ENCODE data around the gene DDIT3. TPM values are rescaled to one million over a fixed set of nuclear protein-coding genes. Genes with fewer than 3 reads are reported as not detected.

The DDIT3 gene
- total and polyA plus RNA-seq, 2 of the 8 experiments (the other 6 are each of a cell fraction or from before 2014, with no cell fraction given) = 4.9 to 5.7 TPM

GRCh38 chr12:57522887-57523705 lies 2.8 kb upstream of the DDIT3 start:
- peak in 1 of 2 experiments; percentile 65 for DNase-seq (ENCODE audit: low read depth in 1 of 2, low spot score in 2 of 2)
- FAIRE-seq = no peak
- Histone ChIP-seq H2BK120ac (replicated peaks; ENCODE audit: low read depth, low read length) (peak overlapping the region; percentile 15), H3K4me3 (ENCODE audit: extremely low read depth in 1 of 4, insufficient read depth in 2 of 4, low read depth in 3 of 4, low read length in 4 of 4) (peak overlapping the region; percentile 58 to 95 (median 83)), H2BK15ac (ENCODE audit: low read length) (no peak overlapping the region), H4K91ac (replicated peaks; ENCODE audit: insufficient read length, low read length) (no peak overlapping the region), H3K4me2 (ENCODE audit: insufficient read depth in 1 of 2, low read depth in 2 of 2, low read length in 2 of 2) (peak overlapping the region; percentile 81 to 91), H2BK5ac (ENCODE audit: low read depth, low read length) (peak overlapping the region; percentile 61; the same call in 1 of the 2 replicates), H3K79me1 (ENCODE audit: low read depth, low read length) (no peaks in the 10 kb centered on the region; the same call in 1 of the 2 replicates), H3K79me2 (ENCODE audit: control insufficient read depth in 1 of 2, insufficient read depth in 2 of 2, low read length in 2 of 2) (peaks cover 0 to 24% of the 10 kb centered on the region in 2 experiments; a peak in 2 of 4 replicates), H3K9ac (replicated peaks in 1 of 4; ENCODE audit: extremely low read depth in 1 of 4, low read depth in 3 of 4, low read length in 3 of 4) (peak overlapping the region in 3 of 4 experiments; percentile 1 to 55 (median 48); a peak in 6 of 7 replicates), H4K8ac (ENCODE audit: extremely low read depth, insufficient read depth, low read length) (peak overlapping the region; percentile 7; the same call in 1 of the 2 replicates), H3K9me3 (ENCODE audit: insufficient read depth in 2 of 2, low read depth in 1 of 2, low read length in 1 of 2) (no peaks in the 10 kb centered on the region), H3K23me2 (ENCODE audit: low read depth, low read length) (peaks cover 19% of the 10 kb centered on the region), H3K23ac (ENCODE audit: insufficient read length) (no peak overlapping the region), H3K56ac (replicated peaks; ENCODE audit: insufficient read length, low read depth, low read length) (peak overlapping the region; percentile 42), H2BK20ac (ENCODE audit: low read length) (no peak overlapping the region), H4K20me1 (replicated peaks in 1 of 2; ENCODE audit: control insufficient read depth in 1 of 2, insufficient read depth in 2 of 2, low read length in 2 of 2) (peaks cover 7 to 18% of the 10 kb centered on the region in 2 experiments), H4K5ac (ENCODE audit: insufficient read length, low read depth, low read length) (peak overlapping the region; percentile 8), H2BK12ac (ENCODE audit: low read depth, low read length) (no peak overlapping the region), H3K27me3 (replicated peaks in 1 of 4; ENCODE audit: control insufficient read depth in 3 of 4, extremely low read depth in 1 of 4, insufficient read depth in 3 of 4, low read length in 3 of 4) (no peaks in the 10 kb centered on the region), H3K4me1 (replicated peaks in 1 of 4; ENCODE audit: control insufficient read depth in 3 of 4, insufficient read depth in 4 of 4, low read length in 3 of 4) (peaks cover 8 to 24% (median 14%) of the 10 kb centered on the region in 4 experiments), H3K27ac (ENCODE audit: low read depth, low read length) (no peak overlapping the region; the same call in 1 of the 2 replicates), H3K36me3 (ENCODE audit: control insufficient read depth in 2 of 4, insufficient read depth in 4 of 4, low read length in 3 of 4) (peaks cover under 1 to 30% (median 4%) of the 10 kb centered on the region in 4 experiments; a peak in 6 of 8 replicates), H2AFZ (ENCODE audit: low read length) (no peak overlapping the region), H2AK5ac (ENCODE audit: low read depth, low read length) (0 out of 2 replicates have a peak overlapping the region, but pooled peaks have one; percentile 2), H3K18ac (ENCODE audit: extremely low read depth, low read length) (peak overlapping the region; percentile 83), H3K4ac (replicated peaks; ENCODE audit: insufficient read length, low read depth, low read length) (peak overlapping the region; percentile 84), H3K14ac (ENCODE audit: insufficient read length) (no peak overlapping the region)
- CTCF ChIA-PET (ENCODE audit: partially characterized antibody) = interaction anchor here (0.9 to 4.8 kb wide), 6 partner anchors 9 to 67 kb away, joined by 3 to 29 read pairs (median 5); partner anchors contain the start of gene INHBE
- POLR2A ChIA-PET (ENCODE audit: partially characterized antibody) = interaction anchor here (0.8 to 4.5 kb wide), 15 partner anchors 9 to 214 kb away, joined by 3 to 26 read pairs (median 6); partner anchors contain the start of genes DCTN2 and INHBE
- 6% methylated on average over 12 of the region's 38 CpGs; no CpG with 5 or more reads in 1 of the 2 experiments for WGBS, 2 experiments (ENCODE audit: extremely low coverage in 1 of 2, insufficient coverage in 1 of 2, insufficient read length in 1 of 2, insufficient replicate concordance in 2 of 2, low coverage in 1 of 2, low lambda C conversion rate in 2 of 2, missing lambda C conversion rate in 1 of 2)
- no peak for TF ChIP-seq TEAD4 (IDR thresholded peaks at IDR 0.05; ENCODE audit: low read depth, low read length)
- TF ChIP-seq BACH1 (IDR thresholded peaks at IDR 0.05; ENCODE audit: low read length) = no peak
- TF ChIP-seq SIRT6 (IDR thresholded peaks at IDR 0.05; ENCODE audit: low read length) = no peak
- TF ChIP-seq CREB1 (IDR thresholded peaks at IDR 0.05) = no peak
- TF ChIP-seq ZNF274 (IDR thresholded peaks at IDR 0.05; ENCODE audit: borderline replicate concordance, extremely low read depth, low read length) = no peak
- peak in 1 of 2 experiments; percentile 83; a peak in 2 of 4 replicates for TF ChIP-seq SIN3A (conservative IDR thresholded peaks at IDR 0.05 in 1 of 2, IDR thresholded peaks at IDR 0.05 in 1 of 2; ENCODE audit: low read depth in 1 of 2, low read length in 2 of 2)
- peak; percentile 61; the same call in 1 of the 2 replicates for TF ChIP-seq PHF8 (conservative IDR thresholded peaks at IDR 0.05; ENCODE audit: low read depth, low read length)
- TF ChIP-seq EGR1 (IDR thresholded peaks at IDR 0.05; ENCODE audit: borderline replicate concordance, low read depth, low read length) = 0 out of 2 replicates have a peak, but pooled peaks have one; percentile 4
- TF ChIP-seq SP2 (IDR thresholded peaks at IDR 0.05; ENCODE audit: low read length) = no peak
- TF ChIP-seq GTF2F1 (IDR thresholded peaks at IDR 0.05; ENCODE audit: borderline replicate concordance, low read depth, low read length) = no peak
- TF ChIP-seq CHD2 (IDR thresholded peaks at IDR 0.05; ENCODE audit: low read length) = no peak

All from H1 (cell line).